22Rv1 (cell line): Measurements from ENCODE around the gene IFIT5.
"Not testable (repeated sequence)": the region's sequence is repeated elsewhere in the genome, so short reads cannot be mapped to it uniquely, and the experiment has no call there.

Source experiments
- H3K27ac ChIP-seq: fragments of 450-650 bp; 2 replicates; pipeline ENCODE4 v1.5.1; 2017
- CTCF ChIP-seq: fragments of 450-650 bp; IDR thresholded peaks from 2 replicates; pipeline ENCODE4 v1.5.1; 2017; ENCODE audit warnings: mild to moderate bottlenecking
- ZFX ChIP-seq: fragments of 450-650 bp; IDR thresholded peaks from 2 replicates; pipeline ENCODE4 v1.6.1; 2017; ENCODE audit warnings: antibody characterized with exemption, borderline replicate concordance

IFIT5 gene

DNA sequence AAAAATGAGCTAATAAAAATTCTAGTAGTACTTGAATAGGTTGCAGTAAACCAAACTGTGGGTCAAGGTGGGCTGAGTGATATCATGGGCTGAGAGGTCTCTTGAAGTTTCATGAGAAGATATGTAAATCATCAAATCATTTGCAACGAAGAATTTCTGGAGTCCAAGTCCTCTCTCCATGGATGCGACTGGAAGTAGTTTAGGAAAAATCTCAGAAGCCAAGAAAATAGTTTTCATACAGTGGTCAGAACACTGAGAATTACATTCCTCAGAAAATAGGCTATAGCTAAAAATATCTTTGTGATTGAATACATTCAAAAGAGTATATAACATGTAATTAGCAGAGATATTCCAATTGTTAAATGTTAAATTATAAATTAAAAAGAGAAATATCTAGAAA lies 25.6 kb upstream of the IFIT5 start:
- no peak for TF ChIP-seq CTCF
- no peak for TF ChIP-seq ZFX
- no peak overlapping the region for H3K27ac ChIP-seq

- TF ChIP-seq ZFX = no peak
- TF ChIP-seq CTCF = peak; percentile 22
- H3K27ac ChIP-seq = no peak overlapping the region
These were observed 25.1 kb upstream of the IFIT5 start for GRCh38 chr10:89389254-89389653.

DNA sequence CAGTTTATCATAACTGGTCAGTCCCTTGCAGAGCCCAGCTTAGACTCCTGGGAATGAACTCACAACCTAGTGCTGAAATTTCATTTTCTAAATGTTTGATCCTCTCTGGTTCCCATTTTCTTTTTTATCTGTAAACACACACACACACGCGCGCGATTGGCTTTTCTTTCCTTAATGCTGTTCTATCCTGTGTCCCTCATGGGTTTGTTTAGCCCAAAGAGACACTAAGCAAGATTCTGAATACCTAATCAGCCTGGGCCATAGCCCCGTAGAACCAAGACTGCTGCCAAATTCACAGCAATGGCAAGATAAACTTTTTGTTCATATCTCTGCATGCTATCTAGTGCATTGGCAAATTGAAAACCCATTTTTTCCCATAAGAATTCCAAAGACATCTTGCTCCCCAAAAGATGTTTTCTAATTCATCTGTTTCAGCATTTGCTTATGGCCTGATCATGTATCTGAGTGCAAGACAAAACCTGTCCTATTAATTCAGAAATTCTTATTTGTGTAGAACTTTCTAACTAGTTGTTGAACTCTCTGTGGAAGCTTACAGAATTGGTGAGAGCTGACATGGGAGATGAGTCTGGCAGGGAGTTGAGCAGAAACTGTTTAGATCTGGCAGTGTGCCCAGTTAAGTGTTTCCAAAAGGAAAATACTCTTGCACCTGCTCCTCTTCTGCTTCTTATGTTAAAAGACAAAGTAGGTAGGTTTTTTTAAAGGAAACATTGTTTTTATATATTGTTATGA lies 23.7 kb upstream of the IFIT5 start:
- no peak for TF ChIP-seq ZFX
- no peak for TF ChIP-seq CTCF
- H3K27ac ChIP-seq = no peak overlapping the region

DNA sequence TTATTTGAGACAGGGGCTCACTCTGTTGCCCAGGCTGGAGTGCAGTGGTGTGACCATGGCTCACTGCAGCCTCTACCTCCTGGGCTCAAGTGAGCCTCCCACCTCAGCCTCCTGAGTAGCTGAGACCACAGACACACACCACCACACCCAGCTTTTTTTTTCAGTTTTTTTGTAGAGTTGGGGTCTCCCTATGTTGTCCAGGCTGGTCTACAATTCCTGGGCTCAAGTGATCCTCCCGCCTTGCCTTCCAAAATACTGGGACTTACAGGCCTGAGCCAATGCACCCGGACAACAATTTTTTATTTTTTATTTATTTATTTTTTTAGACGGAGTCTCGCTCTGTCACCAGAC lies 23.2 kb upstream of the IFIT5 start:
- H3K27ac ChIP-seq = not testable (repeated sequence)

DNA sequence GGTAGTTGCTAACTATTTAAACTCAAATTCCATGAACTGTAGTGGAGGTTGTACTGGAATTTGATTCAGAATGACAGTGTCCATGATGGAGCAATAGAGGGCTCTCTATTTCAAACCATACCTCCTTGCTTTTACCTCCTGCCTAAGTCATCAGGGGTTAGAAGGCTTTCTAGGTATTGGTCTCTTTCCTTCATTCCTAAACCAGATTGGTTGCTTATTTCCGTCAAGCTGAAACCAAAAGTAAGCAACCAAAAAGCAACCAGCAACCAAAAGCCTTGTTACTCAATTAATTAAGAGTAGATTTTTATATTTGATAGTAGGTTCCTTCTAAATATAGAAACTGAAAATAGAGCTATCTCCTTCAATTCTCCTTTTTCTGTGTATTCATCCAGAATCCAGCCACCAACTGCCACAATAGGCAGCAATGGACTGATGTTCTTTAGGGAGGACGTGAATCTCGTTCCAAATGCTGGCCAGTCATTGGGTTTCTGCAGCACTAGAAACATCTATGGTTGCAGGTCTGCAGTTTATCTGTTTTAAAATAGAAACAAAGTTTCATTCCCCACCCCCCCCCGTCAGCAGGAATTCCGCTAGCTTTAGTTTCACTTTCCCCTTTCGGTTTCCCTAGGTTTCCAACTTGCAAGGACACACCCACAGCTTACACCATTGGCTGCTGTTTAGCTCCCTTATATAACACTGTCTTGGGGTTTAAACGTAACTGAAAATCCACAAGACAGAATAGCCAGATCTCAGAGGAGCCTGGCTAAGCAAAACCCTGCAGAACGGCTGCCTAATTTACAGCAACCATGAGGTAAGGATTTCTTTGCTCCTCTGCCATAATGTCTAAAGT lies 22.2 kb upstream of the IFIT5 start, which contains the start of gene IFIT1:
IFIT1 (plus strand) TSS at position 717 of the 850 bp plus-strand sequence; CDS start at position 807, 90 bp downstream.
- 0 out of 2 replicates have a peak within 1 kb of the TSS, but pooled peaks have one; percentile 12 for H3K27ac ChIP-seq
- TF ChIP-seq CTCF = no peak
- no peak for TF ChIP-seq ZFX

- no peak overlapping the region for H3K27ac ChIP-seq
These were observed 21.4 kb upstream of the IFIT5 start for GRCh38 chr10:89392974-89393373.

DNA sequence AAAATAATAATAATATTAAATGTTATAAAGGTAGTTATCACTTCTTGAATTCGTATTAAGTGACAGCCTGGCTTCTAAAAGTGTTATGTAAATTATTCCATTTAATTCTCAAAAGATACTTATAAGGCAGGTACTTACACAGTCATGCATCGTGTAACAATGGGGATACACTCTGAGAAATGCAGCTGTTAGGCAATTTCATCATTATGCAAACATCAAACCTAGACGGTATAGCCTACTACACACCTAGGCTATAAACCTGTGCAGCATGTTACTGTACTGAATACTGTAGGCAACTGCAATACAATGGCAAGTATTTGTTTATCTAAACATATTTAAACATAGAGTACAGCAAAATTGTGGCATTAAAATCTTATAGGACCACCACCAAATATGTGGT lies 20.5 kb upstream of the IFIT5 start:
- TF ChIP-seq CTCF (no peak), ZFX (no peak)
- H3K27ac ChIP-seq = no peak overlapping the region

More at GRCh38 chr10:89392974-89393373, 21.4 kb upstream of the IFIT5 start:
- TF ChIP-seq CTCF (no peak), ZFX (no peak)
